Osteocyte (in vitro differentiated cells): ENCODE results near the gene SMARCA4. TPM values are rescaled to one million over a fixed set of nuclear protein-coding genes. Genes with fewer than 3 reads are reported as not detected.

Experiments
- DNase-seq: peaks from one replicate; pipeline ENCODE4 v3.0.0; 2021; ENCODE audit warnings: mixed read lengths; ENCODE audit not compliant: unreplicated experiment; ENCODE audit errors: extremely low spot score
- H3K27ac Mint-ChIP-seq: one replicate; pipeline ENCODE4 v1.8.0; 2021; ENCODE audit warnings: mild to moderate bottlenecking, mixed read lengths; ENCODE audit not compliant: unreplicated experiment
- H3K27me3 Mint-ChIP-seq: one replicate; pipeline ENCODE4 v1.8.0; 2021; ENCODE audit warnings: mixed read lengths; ENCODE audit not compliant: unreplicated experiment
- H3K36me3 Mint-ChIP-seq: one replicate; pipeline ENCODE4 v1.8.0; 2021; ENCODE audit warnings: mixed read lengths; ENCODE audit not compliant: unreplicated experiment
- H3K4me1 Mint-ChIP-seq: one replicate; pipeline ENCODE4 v1.8.0; 2021; ENCODE audit warnings: mixed read lengths; ENCODE audit not compliant: unreplicated experiment
- H3K4me3 Mint-ChIP-seq: one replicate; pipeline ENCODE4 v1.8.0; 2021; ENCODE audit warnings: mild to moderate bottlenecking, moderate library complexity, mixed read lengths; ENCODE audit not compliant: unreplicated experiment
- H3K9me3 Mint-ChIP-seq: one replicate; pipeline ENCODE4 v1.8.0; 2021; ENCODE audit warnings: mixed read lengths; ENCODE audit not compliant: unreplicated experiment
- CTCF ChIP-seq: fragments of 200-600 bp; sonication (generic); IDR thresholded peaks from 2 replicates; pipeline ENCODE4 v1.5.0; 2021; ENCODE audit warnings: antibody characterized with exemption, mild to moderate bottlenecking, moderate library complexity
- total RNA-seq: library from RNA; stranded (reverse); gene quantifications from 2 replicates; pipeline ENCODE4 v1.2.1, GENCODE V29; 2021

SMARCA4 gene
- total RNA-seq, 1 donor from 2014 or later: 131 TPM

DNA sequence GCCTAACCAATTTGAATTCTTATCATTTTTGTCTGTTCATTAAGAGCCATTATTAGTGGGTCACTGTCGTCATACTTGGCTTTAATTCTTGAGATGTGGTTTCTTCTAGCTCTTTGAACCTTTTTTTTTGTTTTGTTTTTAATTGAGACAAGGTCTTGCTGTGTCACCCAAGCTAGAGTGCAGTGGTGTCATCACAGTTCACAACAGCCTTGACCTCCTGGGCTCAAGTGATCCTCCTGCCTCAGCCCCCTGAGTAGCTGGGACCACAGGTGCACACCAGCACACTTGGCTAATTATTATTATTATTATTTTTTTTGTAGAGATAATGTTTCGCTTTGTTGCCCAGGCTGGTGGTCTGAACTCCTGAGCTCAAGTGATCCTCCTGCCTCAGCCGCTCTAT lies 102.6 kb downstream of the SMARCA4 start:
- peaks cover 31% of the 10 kb centered on the region for H3K36me3 Mint-ChIP-seq
- H3K9me3 Mint-ChIP-seq: no peaks in the 10 kb centered on the region
- peaks cover 12% of the 10 kb centered on the region for H3K4me1 Mint-ChIP-seq
- H3K27me3 Mint-ChIP-seq: no peaks in the 10 kb centered on the region
- H3K4me3 Mint-ChIP-seq: no peak overlapping the region
- DNase-seq: no peak
- TF ChIP-seq CTCF: no peak
- no peak overlapping the region for H3K27ac Mint-ChIP-seq

- DNase-seq: no peak
- Mint-ChIP-seq H3K9me3 (no peaks in the 10 kb centered on the region), H3K27ac (peak overlapping the region; percentile 86), H3K4me1 (peaks cover 8% of the 10 kb centered on the region), H3K36me3 (peaks cover 31% of the 10 kb centered on the region), H3K4me3 (no peak overlapping the region), H3K27me3 (no peaks in the 10 kb centered on the region)
- no peak for TF ChIP-seq CTCF
These were observed 104.0 kb downstream of the SMARCA4 start for GRCh38 chr19:11064831-11065303.

DNA sequence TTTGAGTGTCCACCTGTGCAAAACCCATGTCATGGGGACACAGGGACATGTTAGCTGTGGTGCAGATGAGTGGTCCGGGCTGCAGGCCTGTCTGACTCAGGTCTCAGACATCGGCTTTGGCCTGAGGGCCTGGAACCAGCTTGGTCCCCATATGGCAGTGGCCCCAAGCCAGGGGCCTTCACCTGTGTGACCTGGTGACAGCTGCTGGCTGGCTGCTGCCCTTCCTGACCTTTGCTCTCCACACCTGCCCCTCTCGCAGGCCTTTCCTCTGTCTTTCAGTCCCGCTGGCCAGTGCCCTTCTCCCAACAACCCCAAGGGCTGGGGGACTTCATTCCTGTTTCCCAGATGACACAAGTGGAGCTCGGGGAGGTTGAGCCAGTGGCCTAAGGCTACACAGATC lies 105.5 kb downstream of the SMARCA4 start:
- H3K27ac Mint-ChIP-seq: peak overlapping the region; percentile 23
- peaks cover 8% of the 10 kb centered on the region for H3K4me1 Mint-ChIP-seq
- TF ChIP-seq CTCF: no peak

GRCh38 chr19:11067356-11068113 lies 106.7 kb downstream of the SMARCA4 start:
- H3K9me3 Mint-ChIP-seq: no peaks in the 10 kb centered on the region

More for the DNA sequence above, 105.5 kb downstream of the SMARCA4 start:
- no peaks in the 10 kb centered on the region for H3K9me3 Mint-ChIP-seq
- no peak overlapping the region for H3K4me3 Mint-ChIP-seq
- DNase-seq: no peak
- H3K36me3 Mint-ChIP-seq: peaks cover 29% of the 10 kb centered on the region
- H3K27me3 Mint-ChIP-seq: no peaks in the 10 kb centered on the region

More at GRCh38 chr19:11067356-11068113, 106.7 kb downstream of the SMARCA4 start:
- no peak for TF ChIP-seq CTCF
- Mint-ChIP-seq H3K36me3 (peaks cover 20% of the 10 kb centered on the region), H3K4me1 (peaks cover 8% of the 10 kb centered on the region), H3K4me3 (no peak overlapping the region), H3K27ac (peak overlapping the region; percentile 23), H3K27me3 (no peaks in the 10 kb centered on the region)
- DNase-seq: no peak
